Activated CD4-positive, CD25-positive, alpha-beta regulatory T cell treated with anti-CD3 and anti-CD28 coated beads, Interleukin-2, amount 50 U/mL, for 16 hours (primary cell): ENCODE measurements around the gene CCDC134.
A peak's percentile ranks its signal among the peaks of the same experiment; 100 is the strongest.
"Not testable (repeated sequence)": the region's sequence is repeated elsewhere in the genome, so short reads cannot be mapped to it uniquely, and the experiment has no call there.

ENCODE experiments used
- DNase-seq: peaks from one replicate; pipeline ENCODE4 v3.0.0-alpha.2; 2020; ENCODE audit warnings: low read depth, low spot score

The CCDC134 gene

DNA sequence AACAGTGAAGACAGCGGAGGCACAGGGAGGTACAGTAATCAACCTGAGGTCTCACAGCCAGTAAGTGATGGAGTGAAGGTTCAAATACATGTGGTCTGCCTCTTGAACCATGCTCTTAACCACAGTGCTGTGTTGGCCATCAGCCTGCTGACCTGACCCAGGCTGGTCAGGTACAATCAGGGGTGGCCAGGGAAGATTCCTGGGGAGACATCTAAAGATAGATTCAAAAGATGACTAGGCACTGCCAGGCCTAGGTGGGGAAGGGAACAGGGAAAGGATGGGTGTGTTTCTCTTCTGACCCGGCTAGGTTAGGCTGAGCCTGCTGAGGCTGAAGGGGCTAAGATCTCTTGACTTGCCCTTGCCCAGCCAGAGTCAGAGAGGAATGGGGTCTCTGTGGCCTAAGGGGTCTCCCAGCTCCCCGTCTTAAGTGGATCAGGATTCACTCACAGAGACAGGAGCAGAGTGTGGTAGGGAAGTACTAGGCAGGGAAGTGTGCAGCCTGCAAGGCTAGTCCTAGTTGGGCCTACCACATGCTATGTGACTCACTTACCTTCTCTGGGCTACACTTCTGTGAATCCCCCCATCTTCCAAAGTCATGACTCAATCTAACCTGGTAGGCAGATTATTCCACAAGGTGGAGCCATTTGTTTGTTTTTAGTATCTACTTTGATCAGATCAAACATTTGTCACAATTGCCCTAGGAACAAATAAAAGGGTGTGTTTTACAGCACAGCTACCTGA, 22.0 kb downstream of the CCDC134 start:
- DNase-seq: peak; percentile 38

DNA sequence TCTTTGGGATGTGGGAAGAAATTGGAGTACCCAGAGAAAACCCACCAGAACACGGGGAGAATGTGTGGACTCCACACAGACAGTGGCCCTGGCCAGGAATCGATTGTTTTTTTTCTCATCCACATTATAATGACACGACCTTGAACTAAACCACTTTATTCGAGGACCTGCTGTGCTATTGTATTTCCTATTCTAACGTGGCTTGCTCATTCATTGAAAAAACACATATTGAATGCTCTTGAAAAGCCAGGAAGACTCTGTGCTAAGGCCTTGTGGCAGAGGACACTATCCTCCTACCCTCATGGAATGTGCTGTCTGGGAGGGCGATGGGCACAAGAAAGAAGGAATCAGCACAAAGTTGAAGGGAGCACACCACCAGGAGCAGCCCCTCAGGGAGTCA, 23.3 kb downstream of the CCDC134 start:
- DNase-seq: no peak

DNA sequence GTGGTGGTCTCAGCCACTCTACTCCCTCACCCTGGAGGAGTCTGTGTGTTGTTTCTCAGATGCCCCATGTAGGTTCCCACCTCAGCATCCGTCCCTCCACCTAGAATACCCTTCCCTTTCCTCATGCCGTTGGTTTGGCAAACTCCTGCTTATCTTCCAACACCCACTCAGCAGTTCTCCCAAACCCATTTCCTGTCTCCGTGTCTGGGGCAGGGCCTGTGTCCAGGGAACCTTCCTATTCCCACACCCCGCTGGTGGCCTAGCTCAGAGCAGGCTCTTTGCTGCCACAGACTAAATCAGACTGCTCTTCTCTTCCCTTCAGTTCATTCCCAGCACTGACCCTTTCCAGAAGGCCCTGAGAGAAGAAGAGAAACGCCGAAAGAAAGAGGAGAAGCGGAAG, 24.9 kb downstream of the CCDC134 start:
- DNase-seq: no peak

DNA sequence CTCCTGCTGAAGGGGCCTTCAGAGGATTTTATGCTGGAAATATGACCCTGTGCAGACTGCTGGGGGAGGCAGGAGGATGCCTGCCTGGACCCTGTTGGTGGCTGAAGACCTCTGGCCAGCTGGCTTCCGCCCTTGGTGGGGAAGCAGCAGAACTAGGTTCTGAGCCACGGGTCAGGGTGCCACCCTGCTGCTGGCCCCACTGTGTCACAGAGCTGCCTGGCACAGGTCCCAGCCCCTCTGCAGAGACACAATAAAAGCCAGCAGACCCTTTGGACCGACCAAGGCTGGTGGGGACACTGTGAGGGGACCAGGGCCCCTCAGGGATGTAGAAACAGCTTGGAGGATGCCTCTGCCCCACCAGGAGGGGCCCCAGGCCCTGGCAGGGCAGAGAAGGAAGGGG, 25.5 kb downstream of the CCDC134 start:
- DNase-seq: no peak

DNA sequence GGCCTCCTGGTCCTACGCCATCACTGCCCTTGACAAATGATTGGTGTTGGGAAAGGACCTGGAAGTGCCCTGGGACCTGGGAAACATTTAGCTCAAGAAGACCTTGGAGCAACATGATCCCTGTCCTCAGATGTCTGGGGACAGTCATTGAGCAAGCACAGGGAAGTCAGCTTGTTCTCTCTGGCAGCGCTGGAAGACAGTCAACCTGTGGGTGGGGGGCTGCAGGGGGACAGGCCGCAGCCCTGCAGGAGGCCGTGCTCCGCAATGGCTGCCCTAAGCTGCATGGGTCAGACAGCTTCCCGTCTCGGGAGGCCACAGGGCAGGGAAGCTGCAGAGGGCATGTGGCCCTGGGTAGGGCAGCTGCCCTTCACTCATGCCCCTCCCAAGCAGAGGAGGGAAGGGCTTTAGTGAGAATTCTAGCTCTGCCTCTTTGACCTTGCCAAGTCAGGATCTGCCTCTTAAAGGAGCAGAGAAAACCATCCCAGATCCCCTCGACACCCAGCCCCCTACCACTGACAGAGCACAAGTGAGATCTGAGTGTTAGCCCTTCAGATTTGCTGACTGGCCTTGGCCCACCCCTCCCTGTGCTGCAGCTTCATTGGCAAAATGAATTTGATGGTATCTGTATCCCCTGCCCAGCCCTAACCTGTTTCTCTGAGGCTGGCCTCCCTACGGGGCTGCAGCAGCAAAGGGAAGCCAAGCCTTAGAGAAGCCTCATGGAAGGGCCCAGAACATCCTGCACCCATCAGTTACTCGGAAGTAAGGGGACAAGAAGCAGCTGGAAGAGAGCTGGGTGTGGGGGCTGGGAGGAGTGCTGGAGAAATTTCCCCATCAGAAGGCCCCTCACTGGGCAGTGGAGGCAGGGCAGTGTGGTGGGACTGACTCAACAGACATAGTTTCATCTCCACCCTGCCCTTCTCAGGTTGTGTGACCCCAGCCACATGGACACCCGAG, 26.2 kb downstream of the CCDC134 start:
- DNase-seq: no peak

DNA sequence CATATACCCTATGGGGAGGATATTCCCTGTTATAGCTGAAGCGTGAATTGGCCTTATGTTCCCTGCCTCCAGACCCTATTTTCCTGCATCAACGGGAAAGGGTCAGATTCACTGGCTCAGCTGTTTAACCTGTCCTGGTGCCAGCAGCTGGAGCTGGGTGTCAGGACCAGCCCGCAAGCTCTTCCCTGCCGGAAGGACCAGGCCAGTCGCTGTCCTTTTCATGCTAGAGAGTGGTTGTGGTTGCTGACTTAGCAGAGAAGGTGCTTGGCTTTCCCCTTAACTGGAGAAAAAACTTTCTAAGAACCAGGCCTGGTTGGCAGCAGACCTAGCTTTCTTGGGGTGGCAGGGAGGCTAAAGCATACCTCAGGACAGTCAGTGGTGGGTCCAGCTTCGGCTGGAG, 27.2 kb downstream of the CCDC134 start:
- DNase-seq: no peak

DNA sequence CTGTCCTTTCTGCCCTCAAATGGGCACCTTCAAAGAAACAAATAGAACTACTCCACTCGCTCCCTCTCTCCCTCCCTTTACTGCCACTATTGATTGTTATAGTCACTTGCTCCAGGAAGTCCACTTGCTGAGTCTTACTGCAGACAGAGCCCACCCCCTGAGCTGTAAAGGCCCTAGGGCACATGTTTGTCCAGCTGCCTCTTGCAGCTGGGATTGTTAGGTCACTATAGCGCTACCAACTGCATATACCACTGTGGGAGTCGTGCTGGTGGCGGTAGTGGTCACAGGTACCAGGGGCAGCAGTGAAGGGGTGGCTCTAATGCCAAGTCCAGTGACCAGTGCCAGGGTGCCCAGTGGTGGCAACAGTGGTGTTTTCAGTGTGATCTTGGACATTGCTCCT, 28.0 kb downstream of the CCDC134 start:
- no peak for DNase-seq

DNA sequence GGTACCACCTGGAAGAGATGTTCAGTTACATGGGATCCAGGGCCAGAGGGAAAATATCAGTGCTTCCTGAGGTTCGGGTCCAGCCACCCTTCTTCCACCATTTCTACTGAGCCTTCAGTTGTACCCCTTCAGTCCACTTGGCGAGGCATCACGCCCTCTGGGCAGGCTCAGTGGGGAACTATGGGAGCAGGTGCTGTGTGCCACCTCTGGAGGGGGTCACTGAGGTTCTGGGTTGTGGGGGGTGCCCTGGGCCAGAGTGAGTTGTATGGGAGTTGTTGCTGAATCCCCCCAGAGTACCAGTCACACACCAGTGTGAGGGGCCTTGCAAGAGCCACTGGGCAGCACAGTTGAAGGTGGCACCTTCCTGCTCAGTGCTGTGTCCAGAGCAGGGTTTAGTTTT, 29.7 kb downstream of the CCDC134 start:
- no peak for DNase-seq

DNA sequence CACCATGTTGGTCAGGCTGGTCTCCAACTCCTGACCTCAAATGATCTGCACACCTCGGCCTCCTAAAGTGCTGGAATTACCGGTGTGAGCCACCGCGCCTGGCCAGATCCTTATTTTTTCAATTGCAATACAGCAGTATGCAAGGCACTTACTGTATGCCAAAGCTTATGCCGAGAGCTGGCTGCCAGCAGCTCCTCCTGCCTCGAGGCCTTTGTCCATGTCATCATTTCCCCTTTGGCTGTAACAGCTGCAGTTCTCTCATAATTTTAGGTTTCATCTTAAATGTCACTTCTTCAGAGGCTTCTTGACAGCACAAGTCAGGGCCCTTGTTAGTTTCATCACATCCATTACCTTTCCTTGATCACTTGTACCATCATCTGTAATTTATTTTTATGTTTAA, 30.9 kb downstream of the CCDC134 start:
- DNase-seq: no peak

DNA sequence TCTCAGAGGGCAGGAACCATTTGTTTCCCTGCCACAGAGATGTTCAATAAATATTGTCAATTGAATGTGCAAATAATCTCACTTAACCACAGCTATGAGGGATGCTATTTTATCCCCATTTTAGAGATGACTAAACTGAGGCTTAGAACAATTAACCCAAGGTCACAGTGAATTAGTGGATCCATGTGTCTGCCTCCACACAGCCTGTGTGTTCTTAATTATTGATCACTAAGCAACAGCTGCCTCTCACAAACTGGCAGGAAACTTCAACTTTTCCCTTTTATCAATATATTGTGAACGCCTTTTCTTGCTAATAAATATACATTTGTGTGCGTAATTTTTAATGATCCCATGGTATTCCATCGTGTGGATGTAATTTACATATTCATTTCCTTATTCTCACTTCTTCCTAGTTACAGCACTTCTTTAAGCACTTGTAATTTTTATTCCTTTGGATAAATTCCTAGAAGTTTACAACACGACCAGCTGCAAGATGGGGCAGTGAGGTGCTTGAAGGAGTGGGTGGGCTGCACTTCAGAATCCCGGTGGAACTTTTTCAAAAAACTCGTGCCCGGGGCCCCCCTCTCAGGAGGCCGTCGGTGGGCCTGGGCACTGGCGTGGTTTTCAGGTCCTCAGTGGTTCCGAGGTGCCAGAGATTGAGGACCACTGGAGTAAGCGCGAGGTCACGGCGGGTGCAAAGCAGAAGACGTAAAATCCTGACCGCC, 31.5 kb downstream of the CCDC134 start:
- no peak for DNase-seq

- DNase-seq: peak; percentile 99
These were observed 32.3 kb downstream of the CCDC134 start, which contains the start of gene SREBF2 for GRCh38 chr22:41832553-41833368. SREBF2 (plus strand) TSS chr22:41833105; CDS start chr22:41833271, 166 bp downstream.

DNA sequence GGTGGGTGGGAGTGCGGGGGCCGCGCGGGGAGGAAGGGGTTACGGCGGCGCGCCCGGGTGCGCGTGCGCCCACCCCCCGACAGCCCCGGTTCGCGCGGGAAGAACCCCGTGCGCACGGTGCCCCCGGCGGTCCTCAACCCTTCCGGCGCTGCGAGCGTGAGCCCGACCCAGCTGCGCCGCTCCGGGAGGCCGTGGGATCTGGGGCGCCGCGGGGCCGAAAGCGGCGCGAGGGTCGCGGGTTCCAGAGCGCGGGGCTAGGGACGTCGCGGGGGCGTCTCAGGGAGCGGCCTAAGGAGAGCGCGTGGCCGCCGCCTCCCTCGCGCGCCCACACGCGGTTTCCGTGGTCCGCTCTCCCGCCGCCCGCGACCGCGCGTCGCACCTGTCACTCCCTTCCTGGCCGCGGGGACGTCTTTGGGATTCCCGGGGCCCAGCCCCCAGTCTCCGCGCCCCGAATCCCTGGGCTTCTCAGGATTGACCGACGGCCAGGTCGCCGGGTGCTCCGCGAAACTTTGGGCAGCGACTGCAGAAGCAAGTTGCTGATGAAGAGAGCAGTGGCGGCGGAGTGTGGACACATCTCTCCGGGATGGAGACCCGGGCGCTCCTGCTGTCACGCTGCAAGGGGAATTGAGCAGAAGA, 33.0 kb downstream of the CCDC134 start:
- DNase-seq: no peak

DNA sequence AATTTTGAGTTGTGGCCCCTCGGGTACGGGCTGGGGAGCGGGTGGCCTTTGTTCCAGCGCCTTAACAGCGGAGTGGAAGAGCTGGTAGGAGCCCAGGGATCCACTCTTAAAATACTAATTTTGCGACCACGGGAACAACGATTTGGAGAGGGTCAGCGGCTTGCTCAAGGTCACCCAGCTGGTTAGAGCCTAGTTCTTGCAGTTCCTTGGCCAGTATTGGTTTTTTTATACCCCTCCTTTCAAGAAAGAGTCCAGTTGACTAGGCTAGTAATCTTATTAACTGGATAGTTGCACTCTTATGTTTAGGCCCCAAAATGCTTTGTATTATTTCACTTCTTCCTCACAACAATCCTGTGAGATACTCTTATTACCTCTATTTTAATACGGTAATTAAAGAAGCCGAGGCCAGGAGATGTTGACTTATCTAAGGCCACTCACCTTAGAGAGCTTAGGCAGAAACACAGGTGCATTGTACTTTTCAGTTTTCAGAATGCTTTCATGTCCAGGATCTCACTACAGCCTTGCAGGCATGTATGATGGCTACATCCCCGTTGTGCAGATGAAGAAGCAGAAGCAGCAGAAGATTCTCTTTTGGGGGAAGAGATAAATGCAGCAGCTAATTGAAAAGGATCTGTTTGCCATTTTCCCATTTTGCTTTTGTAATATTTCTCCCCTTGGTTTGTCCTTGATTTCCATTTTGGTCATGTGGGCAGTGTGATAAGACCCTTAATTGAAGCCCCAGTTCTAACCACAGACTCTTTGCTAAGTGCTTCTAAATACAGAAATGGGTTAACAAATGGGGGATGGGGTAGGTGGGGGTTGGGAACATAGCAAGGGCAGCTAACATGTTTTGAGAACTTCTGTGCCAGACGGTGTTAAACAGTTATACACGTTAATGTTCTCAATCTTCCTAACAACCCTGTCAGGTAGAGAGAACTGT, 33.8 kb downstream of the CCDC134 start:
- no peak for DNase-seq

DNA sequence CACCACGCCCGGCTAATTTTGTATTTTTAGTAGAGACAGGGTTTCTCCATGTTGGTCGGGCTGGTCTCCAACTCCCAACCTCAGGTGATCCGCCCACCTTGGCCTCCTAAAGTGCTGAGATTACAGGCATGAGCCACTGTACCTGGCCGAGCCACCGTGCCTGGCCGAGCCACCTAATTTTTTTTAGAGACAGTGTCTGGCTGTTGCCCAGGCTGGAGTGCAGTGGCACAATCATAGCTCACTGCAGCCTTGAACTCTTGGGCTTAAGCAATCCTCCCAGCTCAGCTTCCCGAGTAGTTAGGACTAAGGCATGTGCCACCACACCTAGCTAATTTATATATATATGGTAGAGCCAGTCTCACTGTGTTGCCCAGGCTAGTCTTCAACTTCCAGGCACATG, 35.0 kb downstream of the CCDC134 start:
- DNase-seq: not testable (repeated sequence)

DNA sequence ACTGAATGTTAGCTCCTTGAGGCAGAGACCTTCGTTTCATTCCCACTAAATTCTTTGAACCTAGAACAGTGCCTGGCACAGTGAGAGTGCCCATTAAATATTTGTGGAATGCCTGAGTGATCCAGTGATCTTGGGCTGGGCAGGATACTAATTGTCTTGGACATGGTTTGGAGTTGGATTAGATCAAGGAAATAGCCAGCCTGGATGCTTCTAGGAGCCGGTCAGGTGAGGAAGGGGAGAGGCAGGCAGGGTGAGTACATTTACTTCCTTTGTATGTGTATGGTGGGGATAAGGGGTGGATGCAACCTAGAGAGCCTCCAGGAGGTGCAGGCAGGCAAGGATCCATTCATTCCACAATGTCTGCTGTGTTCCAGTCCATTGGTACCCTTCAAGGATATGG, 36.1 kb downstream of the CCDC134 start:
- no peak for DNase-seq

DNA sequence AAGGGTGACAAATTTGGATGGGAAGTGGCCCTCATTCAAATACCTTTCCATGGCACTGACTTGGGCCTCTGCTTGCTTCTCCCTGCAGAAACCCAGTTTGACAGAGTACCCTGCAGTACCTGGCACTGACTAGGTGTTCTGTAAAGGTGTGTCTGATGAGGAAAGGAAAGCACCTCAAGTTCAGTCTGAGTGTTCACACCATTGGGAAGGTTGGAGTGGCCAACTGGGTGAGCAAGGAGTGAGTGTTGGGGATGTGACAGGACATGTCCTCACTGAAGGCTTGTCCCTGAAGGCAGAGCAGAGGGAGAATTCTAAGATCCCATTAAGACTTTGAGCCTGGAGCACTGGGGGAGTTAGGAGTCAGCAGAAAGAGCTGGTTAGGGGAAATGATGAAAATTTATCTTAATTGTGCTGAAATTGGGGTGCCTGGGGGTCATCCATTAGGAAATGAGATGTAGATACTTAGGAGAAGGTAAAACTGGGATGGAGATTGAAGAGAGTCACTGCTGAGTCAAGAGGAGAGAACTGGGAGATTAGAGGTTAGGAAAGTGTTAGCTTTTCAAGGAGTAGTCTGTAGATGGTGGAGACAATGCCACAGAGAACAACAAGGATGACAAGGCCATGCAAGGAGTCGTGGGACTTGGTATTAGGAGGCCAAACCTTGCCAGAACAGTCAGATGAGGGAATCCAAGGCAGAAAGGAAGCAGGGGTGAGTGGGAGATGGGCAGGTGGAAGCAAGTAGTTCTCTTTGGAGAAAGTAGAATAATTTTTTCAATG, 38.6 kb downstream of the CCDC134 start:
- no peak for DNase-seq

DNA sequence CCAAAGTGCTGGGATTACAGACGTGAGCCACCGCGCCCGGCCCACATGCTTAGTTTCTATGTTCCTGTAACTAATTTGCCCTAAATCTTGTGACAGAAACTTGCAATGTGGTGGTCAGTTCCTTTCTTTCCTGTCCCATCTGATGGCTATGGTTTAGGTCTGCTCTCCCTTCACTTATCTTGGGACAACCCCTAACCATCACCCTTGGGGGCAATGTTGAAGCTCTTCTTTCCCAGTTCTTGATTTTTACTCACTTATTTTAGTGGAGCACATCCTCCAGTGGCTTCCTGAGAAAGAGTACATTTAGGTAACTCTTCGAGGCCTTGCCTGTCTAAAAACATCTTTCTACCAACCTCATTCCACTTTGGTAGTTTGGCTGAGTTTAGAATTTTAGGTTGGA, 39.7 kb downstream of the CCDC134 start:
- DNase-seq: no peak

GRCh38 chr22:41841085-41841712, 40.7 kb downstream of the CCDC134 start:
- no peak for DNase-seq
